ENCODE data around the gene PCBP3.

PCBP3 gene

GRCh38 chr21:45817345-45817744 lies 173.8 kb downstream of the PCBP3 start:
- Histone ChIP-seq H3K4me1 (ENCODE audit: control insufficient read depth, insufficient read depth, low read length) (peaks cover 3% of the 10 kb centered on the region), H3K27me3 (ENCODE audit: control insufficient read depth, insufficient read depth, low read length) (no peaks in the 10 kb centered on the region), H3K36me3 (ENCODE audit: control insufficient read depth, insufficient read depth, low read length) (no peaks in the 10 kb centered on the region), H3K4me3 (ENCODE audit: low read depth, low read length) (no peak overlapping the region), H3K9ac (ENCODE audit: low read depth, low read length) (no peak overlapping the region), H3K9me3 (ENCODE audit: control insufficient read depth, insufficient read depth, low read length) (no peaks in the 10 kb centered on the region)

DNA sequence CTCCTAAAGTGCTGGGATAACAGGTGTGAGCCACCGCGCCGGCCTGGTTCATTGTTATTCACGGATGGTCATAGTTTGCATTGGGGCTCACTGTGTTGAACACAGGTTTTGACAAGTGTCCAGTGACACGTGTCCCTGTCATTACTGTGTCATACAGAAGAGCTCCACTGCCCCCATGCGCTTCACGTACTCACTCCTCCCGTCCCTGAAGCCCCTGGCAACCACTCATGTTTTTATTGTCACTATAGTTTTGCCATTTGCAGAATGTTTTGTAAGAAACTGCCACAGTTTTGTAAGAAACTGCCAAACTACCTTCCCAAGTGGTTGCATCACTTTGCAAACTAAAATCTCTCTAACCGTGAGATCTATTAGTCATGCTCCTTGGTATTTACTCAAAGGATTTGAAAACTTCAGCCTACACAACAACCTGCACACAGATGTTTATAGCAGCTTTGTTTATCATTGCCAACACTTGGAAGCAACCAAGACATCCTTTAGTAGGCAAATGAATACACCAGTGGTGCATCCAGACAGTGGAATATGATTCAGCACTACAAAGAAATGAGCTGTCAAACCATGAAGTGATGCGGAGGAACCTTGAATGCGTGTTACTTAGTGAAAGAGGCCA lies 174.9 kb downstream of the PCBP3 start:
- H3K4me3 ChIP-seq (ENCODE audit: low read depth, low read length), result no peak overlapping the region
- peaks cover 3% of the 10 kb centered on the region for H3K4me1 ChIP-seq (ENCODE audit: control insufficient read depth, insufficient read depth, low read length)
- H3K9me3 ChIP-seq (ENCODE audit: control insufficient read depth, insufficient read depth, low read length), result no peaks in the 10 kb centered on the region
- no peaks in the 10 kb centered on the region for H3K27me3 ChIP-seq (ENCODE audit: control insufficient read depth, insufficient read depth, low read length)
- H3K36me3 ChIP-seq (ENCODE audit: control insufficient read depth, insufficient read depth, low read length), result no peaks in the 10 kb centered on the region
- H3K9ac ChIP-seq (ENCODE audit: low read depth, low read length), result no peak overlapping the region

DNA sequence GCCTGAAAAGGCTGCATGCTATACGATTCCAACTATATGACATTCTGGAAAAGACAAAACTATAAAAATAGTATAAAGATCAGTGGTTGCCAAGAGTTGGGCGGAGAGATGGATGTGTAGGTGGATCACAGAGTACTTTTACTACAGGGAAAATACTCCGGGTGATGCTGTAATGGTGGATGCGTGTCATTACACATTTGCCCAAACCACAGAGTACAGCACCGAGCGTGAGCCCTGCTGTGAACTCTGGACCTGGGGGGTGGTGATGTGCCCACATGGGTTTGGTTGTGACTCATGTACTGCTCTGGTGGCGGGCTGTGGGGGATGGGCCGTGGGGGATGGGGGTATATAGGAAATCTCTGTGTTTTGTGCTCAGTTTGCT lies 175.4 kb downstream of the PCBP3 start:
- no peak overlapping the region for H3K9ac ChIP-seq (ENCODE audit: low read depth, low read length)

DNA sequence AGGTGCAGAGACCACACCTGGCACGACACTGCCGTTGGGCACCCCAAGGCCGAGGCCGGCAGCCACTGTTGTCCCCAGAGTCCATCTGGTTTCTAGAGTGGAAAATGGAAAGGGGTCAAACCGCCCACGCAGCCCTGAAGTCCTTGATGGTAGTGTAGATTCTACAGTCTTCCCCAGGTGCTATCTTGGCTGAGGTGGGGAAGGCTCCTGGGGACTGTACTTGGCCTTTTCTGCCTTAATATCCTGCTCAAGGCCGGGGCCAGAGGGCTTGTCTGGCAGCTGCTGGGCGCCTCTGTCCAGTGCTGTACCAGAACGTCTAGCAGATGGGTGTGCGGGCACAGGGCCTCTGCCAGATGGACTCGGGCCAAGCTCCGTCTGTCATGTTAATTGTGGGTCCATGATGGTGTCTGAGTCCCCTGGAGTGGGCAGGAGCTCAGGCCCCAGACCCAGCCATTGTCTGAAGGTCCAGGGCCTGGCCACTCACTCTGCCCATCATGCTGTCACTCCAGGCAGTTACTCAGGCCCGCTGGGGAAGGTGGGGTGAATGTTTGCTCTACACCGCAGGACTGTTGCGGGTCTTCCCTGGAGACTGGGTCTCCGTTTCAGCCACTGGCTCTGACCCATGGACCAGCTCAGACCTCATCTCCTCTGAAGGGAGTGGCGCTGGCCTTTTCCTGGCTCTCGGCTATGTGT lies 176.1 kb downstream of the PCBP3 start:
- Histone ChIP-seq H3K36me3 (ENCODE audit: control insufficient read depth, insufficient read depth, low read length) (no peaks in the 10 kb centered on the region), H3K4me1 (ENCODE audit: control insufficient read depth, insufficient read depth, low read length) (peaks cover 3% of the 10 kb centered on the region), H3K9me3 (ENCODE audit: control insufficient read depth, insufficient read depth, low read length) (no peaks in the 10 kb centered on the region), H3K4me3 (ENCODE audit: low read depth, low read length) (no peak overlapping the region), H3K9ac (ENCODE audit: low read depth, low read length) (no peak overlapping the region), H3K27me3 (ENCODE audit: control insufficient read depth, insufficient read depth, low read length) (no peaks in the 10 kb centered on the region)

More for the DNA sequence above, 175.4 kb downstream of the PCBP3 start:
- H3K4me3 ChIP-seq (ENCODE audit: low read depth, low read length), result no peak overlapping the region
- H3K36me3 ChIP-seq (ENCODE audit: control insufficient read depth, insufficient read depth, low read length), result no peaks in the 10 kb centered on the region
- no peaks in the 10 kb centered on the region for H3K27me3 ChIP-seq (ENCODE audit: control insufficient read depth, insufficient read depth, low read length)
- H3K9me3 ChIP-seq (ENCODE audit: control insufficient read depth, insufficient read depth, low read length), result no peaks in the 10 kb centered on the region
- H3K4me1 ChIP-seq (ENCODE audit: control insufficient read depth, insufficient read depth, low read length), result peaks cover 3% of the 10 kb centered on the region

DNA sequence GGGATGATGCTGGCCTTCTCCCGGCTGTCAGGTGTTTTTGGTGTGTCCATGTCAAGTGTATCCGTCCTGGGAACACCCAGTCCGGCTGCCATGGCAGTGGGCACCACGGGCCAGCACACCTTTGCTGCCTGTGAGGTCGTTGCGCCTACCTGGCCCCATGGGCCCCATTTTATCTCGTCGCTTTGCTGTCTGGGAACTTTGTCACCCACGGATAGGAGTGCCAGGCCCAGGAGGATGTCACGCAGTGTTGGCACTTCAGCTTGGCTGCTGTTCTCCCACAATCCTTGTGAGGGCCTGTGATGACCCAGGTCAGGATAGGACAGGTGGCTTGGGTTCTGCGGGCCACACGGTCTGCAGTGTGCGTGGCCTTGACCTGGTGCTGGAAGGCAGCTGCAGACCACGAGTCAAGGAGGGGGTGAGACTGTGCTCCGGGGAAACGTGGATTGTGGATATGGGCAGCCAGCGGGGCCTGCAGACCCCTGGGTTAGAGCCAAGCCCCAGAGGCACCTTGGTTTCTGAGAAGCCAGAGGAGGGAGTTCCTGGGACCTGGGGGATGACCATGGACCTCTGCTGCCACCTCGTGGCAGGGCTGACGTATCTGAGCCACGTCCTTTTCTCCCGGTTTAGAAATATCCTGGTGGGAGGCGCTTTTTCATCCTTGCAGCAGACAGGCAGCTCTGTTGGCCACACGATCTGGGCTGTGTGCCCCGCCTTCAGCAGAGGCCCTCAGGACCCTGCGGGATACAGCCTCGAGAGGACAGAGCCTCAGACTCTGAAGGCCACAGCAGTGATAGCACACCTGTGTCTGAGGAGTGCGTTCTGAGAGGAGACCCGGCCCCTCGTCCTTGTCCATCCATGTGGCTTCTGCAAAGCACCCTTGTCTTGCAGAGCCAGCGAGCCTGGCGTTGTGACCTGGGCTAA lies 176.9 kb downstream of the PCBP3 start:
- H3K36me3 ChIP-seq (ENCODE audit: control insufficient read depth, insufficient read depth, low read length), result no peaks in the 10 kb centered on the region
- H3K27me3 ChIP-seq (ENCODE audit: control insufficient read depth, insufficient read depth, low read length), result no peaks in the 10 kb centered on the region
- no peak overlapping the region for H3K4me3 ChIP-seq (ENCODE audit: low read depth, low read length)
- H3K4me1 ChIP-seq (ENCODE audit: control insufficient read depth, insufficient read depth, low read length), result peaks cover 3% of the 10 kb centered on the region
- no peaks in the 10 kb centered on the region for H3K9me3 ChIP-seq (ENCODE audit: control insufficient read depth, insufficient read depth, low read length)
- H3K9ac ChIP-seq (ENCODE audit: low read depth, low read length), result no peak overlapping the region

GRCh38 chr21:45821315-45821962 lies 177.9 kb downstream of the PCBP3 start:
- no peak overlapping the region for H3K9ac ChIP-seq (ENCODE audit: low read depth, low read length)
- H3K4me3 ChIP-seq (ENCODE audit: low read depth, low read length), result no peak overlapping the region
- peaks cover 3% of the 10 kb centered on the region for H3K4me1 ChIP-seq (ENCODE audit: control insufficient read depth, insufficient read depth, low read length)
- no peaks in the 10 kb centered on the region for H3K27me3 ChIP-seq (ENCODE audit: control insufficient read depth, insufficient read depth, low read length)
- no peaks in the 10 kb centered on the region for H3K36me3 ChIP-seq (ENCODE audit: control insufficient read depth, insufficient read depth, low read length)
- H3K9me3 ChIP-seq (ENCODE audit: control insufficient read depth, insufficient read depth, low read length), result no peaks in the 10 kb centered on the region

- H3K9ac ChIP-seq (ENCODE audit: low read depth, low read length), result no peak overlapping the region
- H3K36me3 ChIP-seq (ENCODE audit: control insufficient read depth, insufficient read depth, low read length), result no peaks in the 10 kb centered on the region
- no peaks in the 10 kb centered on the region for H3K27me3 ChIP-seq (ENCODE audit: control insufficient read depth, insufficient read depth, low read length)
- H3K4me1 ChIP-seq (ENCODE audit: control insufficient read depth, insufficient read depth, low read length), result peaks cover 3% of the 10 kb centered on the region
- H3K4me3 ChIP-seq (ENCODE audit: low read depth, low read length), result no peak overlapping the region
- no peaks in the 10 kb centered on the region for H3K9me3 ChIP-seq (ENCODE audit: control insufficient read depth, insufficient read depth, low read length)
Measured at GRCh38 chr21:45821998-45822397, 178.5 kb downstream of the PCBP3 start.

DNA sequence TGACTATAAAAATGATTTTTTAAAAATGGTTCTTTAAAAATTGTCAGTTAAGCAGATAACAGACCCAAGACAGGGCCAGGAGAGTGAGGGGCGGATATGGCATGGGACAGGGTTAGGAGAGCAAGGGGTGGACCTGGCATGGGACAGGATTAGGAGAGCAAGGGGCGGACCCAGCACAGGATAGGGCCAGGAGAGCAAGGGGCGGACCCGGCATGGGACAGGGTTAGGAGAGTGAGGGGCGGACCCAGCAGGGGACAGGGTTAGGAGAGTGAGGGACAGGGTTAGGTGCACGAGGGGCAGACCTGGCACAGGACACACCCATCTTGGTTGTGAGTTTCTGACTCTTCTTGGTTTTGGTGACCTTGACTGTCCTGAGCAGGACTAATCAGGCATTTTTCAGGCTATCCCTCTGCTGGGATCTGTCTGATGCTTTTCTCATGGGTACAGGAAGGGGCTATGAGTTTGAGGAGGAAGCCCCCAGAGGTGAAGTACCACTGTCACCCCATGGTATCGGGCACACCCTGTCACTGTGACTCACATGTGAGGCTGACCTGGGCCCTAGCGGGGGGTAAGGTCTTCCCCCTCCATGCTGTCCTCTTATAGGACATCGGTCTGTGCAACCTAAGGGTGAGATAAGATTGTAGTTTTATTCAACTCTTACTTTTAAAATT lies 179.0 kb downstream of the PCBP3 start:
- Histone ChIP-seq H3K4me3 (ENCODE audit: low read depth, low read length) (no peak overlapping the region), H3K9ac (ENCODE audit: low read depth, low read length) (no peak overlapping the region), H3K36me3 (ENCODE audit: control insufficient read depth, insufficient read depth, low read length) (no peaks in the 10 kb centered on the region), H3K4me1 (ENCODE audit: control insufficient read depth, insufficient read depth, low read length) (peaks cover 3% of the 10 kb centered on the region), H3K9me3 (ENCODE audit: control insufficient read depth, insufficient read depth, low read length) (no peaks in the 10 kb centered on the region), H3K27me3 (ENCODE audit: control insufficient read depth, insufficient read depth, low read length) (no peaks in the 10 kb centered on the region)

DNA sequence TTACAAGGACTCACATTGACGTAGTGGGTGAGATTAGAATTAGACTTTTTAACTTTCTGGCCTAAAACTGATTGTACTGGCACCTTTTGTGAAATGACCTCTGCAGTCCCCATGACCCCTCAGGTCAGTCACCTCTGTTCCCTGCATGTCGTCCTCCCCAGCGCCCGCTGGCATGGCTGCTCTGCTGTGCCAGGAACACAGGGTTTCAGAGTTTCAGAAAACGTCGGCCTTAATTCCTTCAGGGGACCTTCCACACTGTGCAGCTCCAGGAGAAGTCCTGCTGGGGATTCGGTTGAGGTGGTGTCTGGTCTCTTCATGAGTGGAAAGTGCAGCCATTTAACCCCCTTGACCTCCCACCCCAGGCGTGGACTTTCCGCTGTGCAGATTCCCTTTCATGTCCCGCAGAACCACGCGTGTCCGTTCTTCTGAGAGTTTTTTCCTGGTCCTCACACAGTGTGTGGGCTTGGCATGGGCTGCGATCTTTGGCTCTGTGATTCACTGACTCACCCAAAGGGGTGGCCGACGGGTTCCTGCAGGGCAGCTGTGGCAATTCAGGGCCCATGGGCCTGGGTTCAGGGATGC lies 179.7 kb downstream of the PCBP3 start:
- Histone ChIP-seq H3K9ac (ENCODE audit: low read depth, low read length) (no peak overlapping the region), H3K4me1 (ENCODE audit: control insufficient read depth, insufficient read depth, low read length) (peaks cover 3% of the 10 kb centered on the region), H3K4me3 (ENCODE audit: low read depth, low read length) (no peak overlapping the region), H3K9me3 (ENCODE audit: control insufficient read depth, insufficient read depth, low read length) (no peaks in the 10 kb centered on the region), H3K27me3 (ENCODE audit: control insufficient read depth, insufficient read depth, low read length) (no peaks in the 10 kb centered on the region), H3K36me3 (ENCODE audit: control insufficient read depth, insufficient read depth, low read length) (no peaks in the 10 kb centered on the region)

GRCh38 chr21:45824546-45825215 lies 181.2 kb downstream of the PCBP3 start:
- no peaks in the 10 kb centered on the region for H3K36me3 ChIP-seq (ENCODE audit: control insufficient read depth, insufficient read depth, low read length)

More at GRCh38 chr21:45824546-45825215, 181.2 kb downstream of the PCBP3 start:
- Histone ChIP-seq H3K9ac (ENCODE audit: low read depth, low read length) (no peak overlapping the region), H3K9me3 (ENCODE audit: control insufficient read depth, insufficient read depth, low read length) (no peaks in the 10 kb centered on the region), H3K4me1 (ENCODE audit: control insufficient read depth, insufficient read depth, low read length) (peaks cover 3% of the 10 kb centered on the region), H3K27me3 (ENCODE audit: control insufficient read depth, insufficient read depth, low read length) (no peaks in the 10 kb centered on the region), H3K4me3 (ENCODE audit: low read depth, low read length) (no peak overlapping the region)

All from iPS-15b (cell line).